ENCODE results near the gene DCLK1. TPM values are rescaled to one million over a fixed set of nuclear protein-coding genes. Genes with fewer than 3 reads are reported as not detected.

DCLK1 gene
- polyA plus RNA-seq (ENCODE audit: insufficient read length in 12 of 12): 100 to 1,000 TPM in 4 of 12 donors, 10 to 100 TPM in 7, not detected in 1; 75.7 to 114 (median 97.8) TPM
- long read RNA-seq, donor 1: 0 reads
- long read RNA-seq, donor 2, full-length matches to known transcripts: 23 of 31 reads
- long read RNA-seq, donor 2, partial matches to known transcripts: 8 of 31 reads
- long read RNA-seq, donor 2, other reads (novel, unspliced or antisense): 0 of 31 reads
- long read RNA-seq, donor 3, transcript DCLK1-203 (7 exons, 2,101 nt): major isoform, 10 of 10 reads
- long read RNA-seq, donor 3, partial matches to known transcripts: 0 of 10 reads
- long read RNA-seq, donor 3, other reads (novel, unspliced or antisense): 0 of 10 reads
- long read RNA-seq, donor 4, transcript DCLK1-203 (7 exons, 2,101 nt): major isoform, 5 of 5 reads
- long read RNA-seq, donor 4, partial matches to known transcripts: 0 of 5 reads
- long read RNA-seq, donor 4, other reads (novel, unspliced or antisense): 0 of 5 reads
- long read RNA-seq, donor 5, full-length matches to known transcripts: 16 of 16 reads
- long read RNA-seq, donor 5, partial matches to known transcripts: 0 of 16 reads
- long read RNA-seq, donor 5, other reads (novel, unspliced or antisense): 0 of 16 reads
- long read RNA-seq, donor 6, full-length matches to known transcripts: 8 of 8 reads
- long read RNA-seq, donor 6, partial matches to known transcripts: 0 of 8 reads
- long read RNA-seq, donor 6, other reads (novel, unspliced or antisense): 0 of 8 reads
- long read RNA-seq, donor 7, full-length matches to known transcripts: 18 of 31 reads
- long read RNA-seq, donor 7, partial matches to known transcripts: 13 of 31 reads
- long read RNA-seq, donor 7, other reads (novel, unspliced or antisense): 0 of 31 reads
- long read RNA-seq, donor 8, full-length matches to known transcripts: 17 of 17 reads
- long read RNA-seq, donor 8, partial matches to known transcripts: 0 of 17 reads
- long read RNA-seq, donor 8, other reads (novel, unspliced or antisense): 0 of 17 reads
- long read RNA-seq, donor 9, transcript DCLK1-203 (7 exons, 2,101 nt): major isoform, 5 of 5 reads
- long read RNA-seq, donor 9, partial matches to known transcripts: 0 of 5 reads
- long read RNA-seq, donor 9, other reads (novel, unspliced or antisense): 0 of 5 reads
- long read RNA-seq, donor 10, full-length matches to known transcripts: 15 of 15 reads
- long read RNA-seq, donor 10, partial matches to known transcripts: 0 of 15 reads
- long read RNA-seq, donor 10, other reads (novel, unspliced or antisense): 0 of 15 reads
- long read RNA-seq, donor 11, transcript DCLK1-203 (7 exons, 2,101 nt): major isoform, 14 of 14 reads
- long read RNA-seq, donor 11, partial matches to known transcripts: 0 of 14 reads
- long read RNA-seq, donor 11, other reads (novel, unspliced or antisense): 0 of 14 reads

DNA sequence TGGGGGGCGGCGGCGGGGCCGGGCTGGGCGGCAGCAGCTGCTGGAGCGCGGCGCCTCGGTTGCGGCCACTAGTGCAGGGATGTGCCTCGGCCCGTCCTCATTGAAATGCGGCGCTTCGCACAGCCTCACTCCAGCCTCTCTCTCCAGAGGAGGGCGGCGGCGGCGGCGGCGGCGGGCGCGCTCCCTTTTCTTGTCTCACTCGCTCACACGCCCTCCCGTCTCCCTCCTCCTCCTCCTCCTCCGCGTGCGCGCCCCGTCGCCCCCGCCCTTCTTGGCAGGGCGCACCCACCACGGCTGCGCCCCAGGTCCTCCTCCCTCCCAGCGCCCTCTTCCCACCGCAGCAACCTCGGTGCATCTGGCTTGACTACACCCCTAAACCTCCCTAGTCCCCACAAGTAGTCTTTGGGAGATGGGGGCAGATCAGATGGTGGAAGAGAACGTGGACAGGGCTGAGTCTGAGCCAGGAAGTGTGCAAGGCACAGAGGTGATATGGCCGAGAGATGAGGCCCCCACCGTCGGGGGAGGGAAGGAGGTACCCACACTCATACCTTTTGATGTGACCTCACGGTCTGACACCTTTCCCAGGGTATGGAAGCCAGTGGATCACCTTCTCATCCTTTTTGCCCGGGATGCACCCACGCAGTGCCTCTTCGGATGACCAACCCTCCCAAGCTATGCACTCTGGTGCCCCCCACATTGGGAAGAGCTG is at the start of gene DCLK1:
TSS of gene DCLK1 (minus strand) at position 161 of the 709 bp plus-strand sequence.
- DNase-seq: peak; percentile 85

- no peak for DNase-seq
Measured at GRCh38 chr13:36175621-36176020, 44.4 kb upstream of the DCLK1 start.

GRCh38 chr13:36174923-36175322 is 43.7 kb upstream of the DCLK1 start:
- DNase-seq: no peak

- DNase-seq: no peak
Measured at GRCh38 chr13:36173571-36174322, 42.6 kb upstream of the DCLK1 start.

GRCh38 chr13:36166046-36166445 is 34.9 kb upstream of the DCLK1 start:
- peak; percentile 72 for DNase-seq

DNA sequence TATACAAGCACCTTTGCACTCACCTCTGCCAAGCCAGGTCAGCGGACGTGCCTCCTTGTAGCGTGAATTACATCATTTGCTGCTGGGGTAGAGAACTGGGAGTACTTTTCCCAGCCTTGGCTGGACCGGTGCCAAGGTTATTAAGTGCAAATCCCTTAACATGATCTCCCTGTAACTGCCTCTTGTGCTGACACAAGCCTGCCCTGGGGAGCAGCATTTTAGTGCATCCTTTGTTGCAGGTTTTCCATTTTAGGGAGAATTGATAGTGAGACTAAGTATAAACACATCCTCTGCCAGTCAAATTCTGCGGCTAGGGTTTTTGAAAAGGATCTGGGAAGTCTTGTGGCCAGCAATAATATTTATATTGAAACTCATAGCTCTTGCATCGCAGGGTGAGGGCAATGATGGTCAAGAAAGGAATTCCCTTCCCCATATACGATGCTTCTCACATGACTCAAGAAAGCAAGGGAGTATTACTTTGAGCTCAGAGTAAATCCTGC is 32.7 kb upstream of the DCLK1 start:
- DNase-seq: no peak

DNA sequence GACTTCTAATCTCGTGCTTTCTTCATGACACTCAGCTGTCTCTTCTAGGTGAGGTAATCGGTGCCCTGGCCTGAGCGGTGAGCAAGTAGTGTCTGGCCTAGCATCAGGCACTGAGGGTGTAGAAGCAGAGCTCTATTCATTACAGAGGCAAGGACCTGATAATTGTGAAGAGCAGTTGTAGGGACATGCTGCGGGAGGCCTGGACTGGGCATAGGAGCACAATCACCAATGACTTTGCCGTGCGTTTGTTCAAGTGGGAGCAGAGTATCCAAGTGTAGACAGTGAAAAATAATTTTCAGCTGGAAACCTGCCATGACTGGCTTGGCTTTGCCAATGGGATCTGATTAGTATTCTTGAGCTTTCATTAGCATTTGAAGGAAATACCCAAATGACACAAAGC is 32.1 kb upstream of the DCLK1 start:
- DNase-seq: no peak

GRCh38 chr13:36160297-36160696 is 29.1 kb upstream of the DCLK1 start:
- DNase-seq: no peak

DNA sequence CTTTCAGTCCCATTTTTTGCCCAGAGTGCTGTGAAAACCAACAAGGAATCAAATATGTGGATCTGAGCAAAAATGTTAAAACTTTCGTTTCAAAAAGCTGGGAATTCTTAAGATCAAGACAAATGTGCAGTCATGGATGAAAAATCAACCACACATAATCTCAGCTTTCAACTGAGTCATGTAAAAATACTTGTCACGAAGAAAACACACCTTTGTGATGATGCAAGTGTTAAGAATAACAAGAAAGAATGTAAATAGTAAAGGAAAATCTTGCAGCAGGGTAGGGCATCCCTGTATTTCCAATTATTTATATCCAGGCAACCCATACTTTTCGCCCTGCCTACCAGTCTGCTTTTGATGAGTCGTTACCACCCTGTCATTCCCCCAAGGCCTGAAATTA is 27.4 kb upstream of the DCLK1 start:
- DNase-seq: no peak

DNA sequence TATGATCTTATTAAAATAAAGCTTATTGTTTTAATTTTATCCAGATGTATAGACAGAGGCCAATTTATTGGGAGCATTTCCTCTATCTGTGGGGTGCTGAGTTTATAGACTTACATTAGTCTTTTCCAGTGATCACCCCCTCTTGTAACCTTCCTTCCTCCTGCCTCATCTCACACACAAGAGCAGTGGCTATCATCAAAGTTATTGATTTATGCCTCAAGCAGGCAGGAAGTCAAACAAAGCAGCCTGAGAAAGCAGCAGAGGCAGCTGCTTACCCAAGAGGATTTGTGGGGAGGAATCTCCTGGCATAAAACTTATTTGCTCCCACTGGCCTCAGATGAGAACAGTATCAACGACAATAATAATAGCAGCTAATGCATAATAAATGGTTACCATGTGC is 26.3 kb upstream of the DCLK1 start:
- peak; percentile 84 for DNase-seq

- DNase-seq: no peak
Measured at GRCh38 chr13:36154567-36155291, 23.5 kb upstream of the DCLK1 start.

DNA sequence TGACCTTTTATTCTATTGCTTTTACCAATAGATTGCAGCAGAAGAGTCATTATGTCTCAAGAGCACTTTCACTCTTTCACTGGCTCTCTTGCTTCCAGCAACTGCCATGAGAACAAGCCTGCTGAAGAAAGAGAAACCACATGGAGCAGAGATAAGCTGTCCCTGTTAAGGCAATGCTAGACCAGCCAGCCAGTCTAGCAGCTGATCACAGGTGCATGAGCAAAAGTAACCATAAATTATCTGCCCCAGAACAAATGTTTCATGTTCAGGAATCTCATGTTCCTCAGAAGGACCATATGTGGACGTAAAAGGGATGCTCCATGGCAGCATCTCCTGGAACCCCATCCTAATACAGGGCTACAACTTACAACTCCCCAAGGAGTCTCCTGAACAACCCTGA is 20.4 kb upstream of the DCLK1 start:
- DNase-seq: no peak

GRCh38 chr13:36148446-36148845 is 17.3 kb upstream of the DCLK1 start:
- no peak for DNase-seq

DNA sequence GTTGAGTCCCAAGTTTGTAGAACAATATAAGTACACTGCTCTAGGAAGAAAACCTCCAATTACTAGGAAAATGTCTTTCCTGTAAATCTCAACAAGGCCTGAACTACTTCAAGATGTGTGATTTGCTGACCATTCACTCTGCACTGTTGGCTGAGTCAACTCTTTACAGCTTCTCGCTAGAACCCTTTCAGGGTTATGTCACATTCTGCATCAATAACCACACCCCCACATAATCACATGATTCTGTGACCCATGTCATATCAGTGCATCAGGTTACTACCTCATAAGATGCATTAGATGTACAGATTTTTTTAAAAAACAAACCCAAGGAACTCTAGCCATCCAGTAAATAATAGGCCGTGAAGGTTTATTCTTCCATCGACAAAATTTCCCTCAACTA is 16.1 kb upstream of the DCLK1 start:
- DNase-seq: no peak

GRCh38 chr13:36146511-36147269 is 15.5 kb upstream of the DCLK1 start:
- no peak for DNase-seq

DNA sequence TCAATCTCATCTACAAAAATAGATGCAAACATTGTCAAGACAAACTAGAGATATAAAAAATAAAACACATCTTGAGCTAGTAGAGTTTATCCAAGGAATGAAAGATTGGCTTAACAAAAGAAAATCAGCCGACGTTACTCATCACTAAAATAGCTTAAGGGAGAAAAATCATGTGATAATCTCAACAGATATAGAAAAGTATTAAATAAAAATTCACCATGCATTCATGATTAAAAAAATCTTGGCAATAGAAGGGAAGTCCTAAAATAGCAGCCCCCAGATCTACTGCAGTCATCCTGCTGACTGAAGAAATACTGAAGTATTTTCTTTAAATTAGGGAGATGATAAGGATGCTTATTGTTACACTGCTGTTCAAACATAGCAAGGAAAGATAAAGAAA is 12.6 kb upstream of the DCLK1 start:
- DNase-seq: no peak

DNA sequence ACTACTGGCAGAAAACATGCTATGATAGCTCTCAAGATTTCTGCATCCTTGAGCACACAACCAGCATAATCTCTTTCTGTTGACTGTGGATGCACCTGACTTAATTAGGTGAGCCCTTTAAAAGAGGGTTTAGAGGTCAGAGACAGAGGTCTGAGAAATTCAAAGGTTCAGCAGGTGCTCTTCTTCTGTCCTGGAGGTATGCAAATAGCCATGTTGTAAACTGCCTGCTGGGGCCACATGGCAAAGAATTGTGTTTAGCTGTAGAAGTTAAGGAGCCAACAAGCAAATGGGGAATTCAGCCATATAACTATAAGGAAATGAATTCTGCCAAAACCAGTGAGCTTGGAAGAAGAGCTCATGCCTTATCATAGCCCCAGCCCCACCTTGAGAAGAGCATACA is 11.6 kb upstream of the DCLK1 start:
- DNase-seq: no peak

- DNase-seq: no peak
Measured at GRCh38 chr13:36135876-36136275, 4.7 kb upstream of the DCLK1 start.

DNA sequence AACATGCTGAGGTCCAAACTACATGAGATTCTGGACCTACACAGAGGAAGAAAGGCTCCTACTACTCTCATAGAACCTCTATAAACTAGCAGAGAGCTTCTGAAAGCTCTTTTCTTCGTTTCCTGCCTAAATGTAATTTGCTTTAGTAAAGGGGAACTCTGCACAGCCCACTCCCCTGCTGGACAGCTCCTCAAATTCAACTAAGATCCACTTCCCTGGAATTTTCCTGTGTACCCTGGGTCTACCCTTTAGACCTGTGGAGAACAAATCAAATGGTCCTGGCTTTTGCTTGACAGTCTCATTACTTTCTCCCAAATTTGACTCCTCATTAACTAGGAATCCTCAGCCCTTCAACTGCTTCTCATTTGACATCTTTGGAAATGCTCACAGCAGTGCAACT is 3.5 kb upstream of the DCLK1 start:
- DNase-seq: no peak
